Smooth muscle cell of trachea (primary cell): ENCODE measurements around the gene PEX10. TPM values are rescaled to one million over a fixed set of nuclear protein-coding genes. Genes with fewer than 3 reads are reported as not detected.

Source experiments
- total RNA-seq: library from RNA; depleted of rRNA; stranded (reverse); fragments of >200 nt; gene quantifications from 2 replicates; pipeline ENCODE4 v1.2.1, GENCODE V29; 2014

PEX10 gene
- total RNA-seq = 41.0 and 47.5 TPM in 2 replicates

GRCh38 chr1:2412395-2412772, at the start of gene PEX10:
Gene PEX10 (minus strand): TSS chr1:2412564. CDS start chr1:2412502, 62 bp downstream.

GRCh38 chr1:2391041-2391930, 21.1 kb downstream of the PEX10 start, which contains the start of the genes MORN1 and RER1:
Gene MORN1 (minus strand): TSS chr1:2391554. CDS start chr1:2391533, 21 bp downstream.
Gene RER1 (plus strand): TSS chr1:2391841. CDS start chr1:2395791, 3,950 bp downstream.

Other genes with a start within 250 kb of the PEX10 start
- 23.1 and 57.6 TPM in 2 replicates for gene FAAP20, start 217.8 kb downstream of the PEX10 start, total RNA-seq
- 33.3 and 43.2 TPM in 2 replicates for gene SKI, start 184.2 kb downstream of the PEX10 start, total RNA-seq
- 10.3 and 14.9 TPM in 2 replicates for gene MORN1, start 21.0 kb downstream of the PEX10 start, total RNA-seq
- gene RER1, start 20.7 kb downstream of the PEX10 start, total RNA-seq = 83.2 and 134 TPM in 2 replicates
- gene PLCH2, start 63.7 kb upstream of the PEX10 start, total RNA-seq = under 0.01 and 0.15 TPM in 2 replicates
- 15.6 and 23.3 TPM in 2 replicates for gene PANK4, start 114.0 kb upstream of the PEX10 start, total RNA-seq
- not detected in 2 replicates for gene HES5, start 117.7 kb upstream of the PEX10 start, total RNA-seq
- 22.8 and 61.9 TPM in 2 replicates for gene TNFRSF14, start 143.8 kb upstream of the PEX10 start, total RNA-seq
- gene PRXL2B, start 174.2 kb upstream of the PEX10 start, total RNA-seq = 17.3 and 19.8 TPM in 2 replicates
- under 0.01 and 1.3 TPM in 2 replicates for gene MMEL1, start 220.5 kb upstream of the PEX10 start, total RNA-seq